ENCODE results near the gene ANKRD50.

DNA sequence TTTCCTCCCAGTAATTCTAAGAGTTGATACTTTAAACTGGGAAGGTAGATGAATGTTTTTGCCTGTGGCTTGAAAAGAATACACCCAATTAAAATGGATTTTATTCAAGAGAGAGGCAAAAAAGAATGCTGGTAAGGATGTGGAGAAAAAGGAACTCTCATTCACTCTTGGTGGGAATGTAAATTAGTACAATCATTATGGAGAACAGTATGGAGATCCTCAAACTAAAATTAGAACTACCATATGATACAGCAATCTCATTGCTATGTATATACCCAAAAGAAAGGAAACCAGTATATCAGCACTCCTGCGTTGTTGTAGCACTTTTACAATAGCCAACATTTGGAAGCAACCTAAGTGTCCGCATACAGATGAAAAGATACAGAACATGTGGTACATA, 75.2 kb downstream of the ANKRD50 start:
- no peak for TF ChIP-seq POLR2A (IDR thresholded peaks at IDR 0.05)
- TF ChIP-seq, protein P1, sequence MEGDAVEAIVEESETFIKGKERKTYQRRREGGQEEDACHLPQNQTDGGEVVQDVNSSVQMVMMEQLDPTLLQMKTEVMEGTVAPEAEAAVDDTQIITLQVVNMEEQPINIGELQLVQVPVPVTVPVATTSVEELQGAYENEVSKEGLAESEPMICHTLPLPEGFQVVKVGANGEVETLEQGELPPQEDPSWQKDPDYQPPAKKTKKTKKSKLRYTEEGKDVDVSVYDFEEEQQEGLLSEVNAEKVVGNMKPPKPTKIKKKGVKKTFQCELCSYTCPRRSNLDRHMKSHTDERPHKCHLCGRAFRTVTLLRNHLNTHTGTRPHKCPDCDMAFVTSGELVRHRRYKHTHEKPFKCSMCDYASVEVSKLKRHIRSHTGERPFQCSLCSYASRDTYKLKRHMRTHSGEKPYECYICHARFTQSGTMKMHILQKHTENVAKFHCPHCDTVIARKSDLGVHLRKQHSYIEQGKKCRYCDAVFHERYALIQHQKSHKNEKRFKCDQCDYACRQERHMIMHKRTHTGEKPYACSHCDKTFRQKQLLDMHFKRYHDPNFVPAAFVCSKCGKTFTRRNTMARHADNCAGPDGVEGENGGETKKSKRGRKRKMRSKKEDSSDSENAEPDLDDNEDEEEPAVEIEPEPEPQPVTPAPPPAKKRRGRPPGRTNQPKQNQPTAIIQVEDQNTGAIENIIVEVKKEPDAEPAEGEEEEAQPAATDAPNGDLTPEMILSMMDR (IDR thresholded peaks at IDR 0.05), result no peak

All from testis (tissue), 2 donors.